ENCODE measurements around the gene MRPS5.

The MRPS5 gene

DNA sequence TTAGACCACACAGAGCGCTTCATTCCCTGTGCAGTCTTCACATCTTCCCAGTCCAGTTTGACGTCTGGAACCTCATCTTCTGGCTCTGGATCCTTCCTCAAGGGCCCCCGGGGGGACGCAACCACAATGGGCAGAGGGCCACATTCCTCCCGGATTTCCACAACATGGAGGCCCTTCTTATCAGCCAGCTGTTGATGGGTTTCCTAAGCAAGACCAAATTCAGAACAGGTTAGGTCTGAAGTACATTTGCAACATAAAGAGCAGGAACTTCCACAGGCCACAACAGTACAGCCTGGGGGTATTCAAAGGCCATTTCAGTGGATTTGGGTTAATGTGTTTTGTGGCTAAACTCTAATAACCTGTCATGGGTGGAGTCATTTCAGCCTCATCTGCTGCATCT lies 34.2 kb downstream of the MRPS5 start:
- no peak for DNase-seq

DNA sequence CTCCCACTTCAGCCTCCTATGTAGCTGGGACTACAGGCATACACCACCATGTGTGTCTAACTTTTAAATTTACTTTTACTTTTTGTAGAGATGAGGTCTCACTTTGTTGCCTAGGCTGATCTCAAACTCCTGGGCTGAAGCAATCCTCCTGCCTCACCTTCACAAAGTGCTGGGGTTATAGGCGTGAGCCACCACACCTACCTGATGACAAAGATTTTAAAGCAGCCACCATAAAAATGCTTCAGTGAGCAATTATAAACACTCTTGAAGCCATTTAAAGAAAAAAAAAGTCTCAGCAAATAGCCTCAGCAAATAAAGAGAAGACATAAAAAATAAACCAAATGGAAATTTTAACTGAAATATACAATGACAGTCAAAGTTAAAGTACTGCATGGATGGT lies 35.6 kb downstream of the MRPS5 start:
- no peak for DNase-seq

DNA sequence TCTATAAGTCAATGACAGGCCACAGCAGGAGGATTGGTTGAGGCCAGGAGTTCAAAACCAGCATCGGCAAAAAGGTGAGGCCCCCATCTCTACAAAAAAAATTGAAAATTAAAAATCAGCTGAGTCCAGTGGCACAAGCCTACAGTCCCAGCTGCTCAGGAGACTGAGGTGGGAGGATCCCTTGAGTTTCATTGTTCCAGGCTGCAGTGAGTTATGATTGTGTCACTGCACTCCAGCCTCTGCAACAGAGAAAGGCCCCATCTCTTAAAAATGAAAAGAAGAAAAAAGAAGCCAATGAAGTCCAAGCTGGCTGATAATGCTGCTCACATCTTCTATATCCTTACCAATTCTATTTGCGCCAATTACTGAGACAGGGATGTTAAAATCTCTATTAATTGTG lies 39.1 kb downstream of the MRPS5 start:
- DNase-seq: no peak

GRCh38 chr2:95079199-95079683 lies 42.4 kb downstream of the MRPS5 start:
- DNase-seq: no peak

DNA sequence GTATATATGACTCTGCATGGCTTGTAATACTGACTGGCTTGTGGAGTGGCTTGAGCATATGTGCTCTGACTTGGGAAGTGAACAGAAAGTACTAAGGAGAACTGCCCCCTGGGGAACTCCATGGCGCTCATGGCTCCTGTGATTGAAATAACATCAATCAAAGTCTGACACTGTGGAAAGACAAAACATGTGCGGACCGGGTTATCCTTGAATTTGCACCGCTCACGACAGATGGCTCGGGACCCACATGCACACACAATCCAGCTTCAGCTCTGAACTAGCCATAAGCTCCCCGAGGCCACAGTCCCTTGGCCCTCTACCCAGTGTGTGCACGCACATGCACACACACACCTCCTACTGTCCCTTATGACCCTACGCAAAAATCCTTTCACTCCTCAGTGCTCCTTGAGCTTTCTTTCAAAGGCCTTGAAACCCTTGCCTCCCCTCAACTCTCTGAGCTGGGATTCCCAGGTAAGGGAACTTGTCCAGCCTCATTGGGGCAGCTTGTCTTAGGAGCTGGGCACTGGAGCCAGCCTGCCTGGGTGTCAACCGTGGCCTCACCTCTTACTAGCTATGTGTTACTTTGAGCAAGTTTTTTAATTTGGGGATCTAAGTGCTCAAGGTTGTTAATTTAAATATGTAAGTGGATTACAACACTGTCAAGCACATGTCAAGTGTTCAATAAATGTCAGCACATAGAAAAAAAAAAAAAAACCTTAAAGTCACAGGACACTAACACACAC lies 43.6 kb downstream of the MRPS5 start:
- DNase-seq: no peak

GRCh38 chr2:95077530-95077825 lies 44.1 kb downstream of the MRPS5 start:
- DNase-seq: no peak

DNA sequence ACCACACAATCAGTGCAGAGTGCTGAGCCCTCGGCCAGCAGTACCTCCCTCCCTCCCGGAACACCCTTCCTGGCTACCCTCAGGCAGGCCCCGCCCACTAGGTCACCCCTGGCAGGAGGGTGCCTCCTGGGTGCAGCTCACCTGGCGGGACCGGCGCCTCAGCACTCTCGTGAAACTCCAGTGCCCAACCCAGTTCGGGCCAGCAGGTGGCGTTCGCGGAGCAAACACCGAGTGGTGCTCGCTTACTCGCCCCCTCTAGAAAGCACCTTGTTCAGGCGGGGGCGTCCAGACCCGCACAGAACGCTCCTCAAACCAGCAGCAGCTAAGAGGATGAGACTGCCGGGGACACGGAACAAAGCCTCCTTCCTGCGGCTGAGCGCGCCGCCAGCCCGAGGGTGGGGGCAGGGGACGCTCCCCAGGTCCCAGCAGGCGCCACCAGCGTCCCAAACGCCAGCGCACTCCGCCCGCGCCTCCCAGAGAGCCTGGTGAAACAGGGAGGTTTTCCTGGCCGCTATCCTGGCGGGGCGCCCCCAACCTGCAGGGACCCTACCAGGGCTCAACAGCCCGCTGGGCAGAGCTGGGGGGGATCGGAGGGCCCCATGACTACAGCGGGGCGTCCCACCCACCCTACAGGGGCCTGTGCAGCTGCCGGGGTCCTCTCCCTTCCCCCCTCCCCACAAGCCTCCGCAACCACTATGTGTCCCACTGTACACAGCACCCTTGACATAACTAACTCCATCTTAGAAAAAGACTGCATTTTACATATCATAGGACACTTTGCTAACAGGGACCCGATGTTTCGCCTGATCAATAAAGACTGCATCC lies 44.7 kb downstream of the MRPS5 start:
- DNase-seq: peak; percentile 82

DNA sequence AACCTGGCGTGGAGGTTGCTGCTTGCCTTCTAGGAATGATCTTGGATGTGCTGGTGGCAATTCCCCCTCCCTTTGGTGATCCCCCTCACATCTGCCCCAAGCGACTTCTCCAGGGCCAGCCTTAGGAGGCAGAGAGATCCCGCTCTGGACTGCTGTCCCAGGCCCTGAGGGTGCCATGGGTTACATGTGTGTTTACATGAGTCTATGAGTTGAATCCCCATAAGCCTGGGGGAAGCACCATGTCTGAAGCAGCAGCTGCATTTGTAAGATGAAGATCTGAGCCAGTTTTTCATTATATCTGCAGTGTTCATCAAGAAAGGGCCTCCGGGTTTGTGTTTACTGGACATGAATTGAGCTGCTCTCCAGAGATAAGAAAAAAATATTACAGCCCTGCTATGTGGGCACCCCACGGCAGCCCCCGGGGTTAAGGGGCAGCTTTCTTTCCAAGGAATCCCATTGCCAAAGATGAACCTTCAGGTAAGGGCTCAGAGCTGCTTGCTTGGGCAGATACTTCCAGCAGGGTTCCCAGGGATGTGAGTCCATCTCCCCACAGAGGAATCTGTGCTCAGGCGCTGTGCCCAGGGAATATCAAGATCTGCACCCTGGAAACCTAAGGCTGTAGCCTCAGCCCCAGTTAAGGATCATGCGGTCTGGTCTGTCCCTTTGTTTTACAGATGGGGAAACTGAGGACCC lies 46.0 kb downstream of the MRPS5 start:
- no peak for DNase-seq

GRCh38 chr2:95074663-95075439 lies 46.8 kb downstream of the MRPS5 start:
- no peak for DNase-seq

GRCh38 chr2:95073856-95074662 lies 47.5 kb downstream of the MRPS5 start:
- no peak for DNase-seq

GRCh38 chr2:95072424-95072823 lies 49.2 kb downstream of the MRPS5 start:
- DNase-seq: no peak

DNA sequence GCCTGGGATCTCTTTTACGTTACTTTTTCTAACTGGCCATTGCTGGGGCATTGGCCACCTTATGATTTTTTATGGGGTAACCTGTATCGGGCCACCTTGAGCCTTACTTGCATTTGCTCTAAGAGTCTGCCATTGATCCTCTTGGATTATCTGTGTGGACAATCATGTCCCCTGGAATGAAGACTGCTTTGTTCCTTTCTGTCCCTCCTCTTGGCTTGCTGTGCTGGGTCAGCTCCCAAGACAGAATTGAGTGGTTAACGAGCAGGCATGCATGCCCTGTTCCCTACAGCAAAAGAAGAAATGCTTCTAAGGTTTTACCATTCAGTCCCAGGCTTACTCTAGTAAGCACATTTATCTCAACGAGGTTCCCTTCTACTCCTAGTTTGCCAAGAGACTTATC lies 49.8 kb downstream of the MRPS5 start:
- DNase-seq: no peak

DNA sequence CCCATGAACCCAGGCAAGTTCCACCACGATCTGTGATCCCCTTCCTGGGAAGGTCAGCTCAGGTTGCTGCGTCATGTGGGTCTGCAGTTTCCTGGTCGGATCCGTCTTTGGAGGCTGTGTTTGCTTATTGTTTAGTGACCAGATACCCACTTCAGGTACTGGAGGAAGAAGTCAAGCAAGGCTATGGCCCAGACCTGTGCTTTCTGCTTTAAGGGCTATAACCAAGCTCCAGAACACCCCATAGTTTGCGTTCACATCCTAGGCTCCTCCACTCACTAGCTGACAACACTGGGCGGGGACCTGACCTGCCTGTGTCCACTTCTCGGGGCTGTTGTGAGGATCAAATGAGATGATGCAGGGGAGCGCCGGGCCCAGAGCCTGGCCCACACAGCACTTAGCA lies 52.1 kb downstream of the MRPS5 start:
- DNase-seq: no peak

- no peak for DNase-seq
These were observed 53.4 kb downstream of the MRPS5 start for GRCh38 chr2:95068256-95068655.

- no peak for DNase-seq
These were observed 58.3 kb downstream of the MRPS5 start for GRCh38 chr2:95063086-95063958.

DNA sequence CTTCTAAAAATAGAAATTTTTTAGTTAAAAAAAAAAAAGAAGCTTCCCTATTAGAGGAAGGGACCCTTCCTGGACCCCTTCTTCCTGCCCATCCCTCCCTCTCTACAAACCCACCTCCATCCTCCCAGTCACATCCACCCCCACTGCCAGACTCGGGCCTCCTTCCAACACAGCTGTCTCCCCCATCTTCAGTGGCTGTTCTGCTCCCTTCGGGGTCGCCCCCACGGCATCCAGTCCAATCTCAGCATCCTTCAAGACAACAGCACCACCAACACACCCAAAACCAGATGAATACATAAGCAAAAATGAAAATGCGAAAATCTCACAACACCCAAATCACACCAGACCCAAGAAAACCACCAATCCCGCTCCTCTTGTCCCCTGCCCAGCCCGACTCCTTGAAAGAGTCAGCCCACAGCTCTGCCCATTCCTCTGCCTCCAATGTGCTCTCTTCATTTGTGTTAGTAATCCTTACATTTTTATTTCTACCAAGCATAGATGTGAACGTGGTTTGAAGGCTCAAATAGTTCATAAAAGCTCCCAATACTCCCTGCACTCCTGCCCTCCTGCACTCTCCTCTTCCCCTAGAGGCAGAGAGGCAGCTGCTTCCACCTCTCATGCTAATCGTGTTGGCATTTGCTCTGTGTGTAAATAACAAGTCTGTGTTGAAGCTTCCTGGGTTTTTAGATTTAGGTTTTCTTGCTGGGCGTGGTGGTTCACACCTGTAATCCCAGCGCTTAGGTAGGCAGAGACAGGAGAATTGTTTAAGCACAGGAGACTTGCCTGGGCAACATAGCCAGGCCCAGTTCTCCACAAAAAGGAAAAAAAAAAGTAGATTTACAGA lies 59.1 kb downstream of the MRPS5 start:
- peak; percentile 73 for DNase-seq

DNA sequence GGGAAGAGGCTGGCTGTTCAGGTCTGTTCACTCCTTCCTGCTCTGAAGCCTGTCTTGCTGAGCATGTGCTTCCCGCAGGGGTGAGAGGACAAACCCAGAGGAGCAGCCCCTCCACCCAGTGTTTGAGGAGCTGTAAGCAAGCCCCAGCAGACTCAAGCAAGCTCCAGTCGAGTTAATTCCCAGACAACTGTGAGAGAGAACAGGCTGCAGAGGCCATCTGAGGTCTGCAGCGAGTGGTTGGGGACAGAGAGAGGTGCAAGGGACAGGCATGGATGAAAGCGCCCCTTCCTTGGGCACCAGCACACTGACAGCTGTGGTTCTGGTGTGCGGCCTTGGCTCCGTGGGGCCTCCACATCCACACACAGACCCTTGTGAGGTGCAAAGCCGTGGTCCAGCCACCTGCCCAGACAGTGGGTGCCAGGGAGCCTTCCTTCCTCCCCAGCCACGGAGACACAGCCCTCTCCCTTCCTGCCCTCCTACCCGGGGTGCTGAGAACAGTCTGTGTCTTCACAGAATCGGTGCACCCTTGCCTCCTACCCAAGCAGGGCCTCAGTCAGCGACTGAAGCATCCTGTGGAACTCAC lies 59.9 kb downstream of the MRPS5 start:
- no peak for DNase-seq

DNA sequence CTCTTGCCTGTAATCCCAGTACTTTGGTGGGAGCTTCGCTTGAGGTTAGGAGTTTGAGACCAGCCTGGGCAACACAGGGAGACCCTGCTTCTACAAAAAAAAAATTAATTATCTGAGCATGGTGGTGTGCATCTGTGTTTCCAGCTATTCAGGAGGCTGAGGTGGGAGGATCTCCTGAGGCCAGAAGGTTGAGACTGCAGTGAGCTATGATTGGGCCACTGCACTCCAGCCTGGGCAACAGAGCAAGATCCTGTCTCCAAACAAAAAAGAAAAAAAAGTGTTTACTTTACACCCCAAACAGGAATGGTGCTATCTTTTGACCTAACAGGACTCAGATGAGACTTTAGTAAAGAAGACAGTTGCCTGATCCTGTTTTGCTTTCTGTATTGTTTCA lies 60.5 kb downstream of the MRPS5 start:
- no peak for DNase-seq

- no peak for DNase-seq
These were observed 61.0 kb downstream of the MRPS5 start for GRCh38 chr2:95060446-95061118.

All from DMS153 (cell line).